ENCODE data around the gene GOLGA8K.
"Not testable (repeated sequence)": the region's sequence is repeated elsewhere in the genome, so short reads cannot be mapped to it uniquely, and the experiment has no call there.

GOLGA8K gene

DNA sequence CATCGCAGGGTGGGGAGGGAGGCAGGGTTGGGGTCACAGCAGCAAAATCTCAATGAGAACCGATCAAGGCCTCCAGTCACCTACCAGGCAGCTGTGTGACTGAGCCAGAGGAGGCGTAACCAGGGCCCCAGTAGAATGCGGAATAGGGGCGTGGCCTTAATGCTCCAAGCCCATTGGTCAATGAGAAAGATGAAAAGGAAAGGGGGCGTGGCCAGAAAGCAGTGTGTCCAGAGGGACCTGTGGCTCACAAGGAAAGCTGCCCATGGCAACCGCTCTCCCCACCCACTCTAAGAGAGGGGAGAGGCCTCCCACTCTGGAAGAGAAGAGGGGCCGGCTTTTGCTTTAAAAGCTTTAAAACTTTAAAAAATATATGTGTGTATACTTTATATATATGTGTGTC is at the start of gene GOLGA8K:
TSS of gene GOLGA8K (minus strand) at position 101 of the 400 bp plus-strand sequence. CDS start at position 3, 98 bp downstream.
- intact Hi-C loops (cut with DNase I); DNase-seq: not testable (repeated sequence)

GRCh38 chr15:32440445-32440977 is 37.4 kb upstream of the GOLGA8K start:
- intact Hi-C loops (cut with DNase I); DNase-seq: not testable (repeated sequence)

GRCh38 chr15:32434102-32434963 is 31.2 kb upstream of the GOLGA8K start:
- DNase-seq; intact Hi-C loops (cut with DNase I): not testable (repeated sequence)

GRCh38 chr15:32427635-32428034 is 24.5 kb upstream of the GOLGA8K start:
- DNase-seq; intact Hi-C loops (cut with DNase I): not testable (repeated sequence)

- peak in 2 of 42 donors; percentile 7 to 27 for DNase-seq
- intact Hi-C loops (cut with DNase I), result not testable (repeated sequence)
These were observed 23.4 kb upstream of the GOLGA8K start for GRCh38 chr15:32426511-32426910.

DNA sequence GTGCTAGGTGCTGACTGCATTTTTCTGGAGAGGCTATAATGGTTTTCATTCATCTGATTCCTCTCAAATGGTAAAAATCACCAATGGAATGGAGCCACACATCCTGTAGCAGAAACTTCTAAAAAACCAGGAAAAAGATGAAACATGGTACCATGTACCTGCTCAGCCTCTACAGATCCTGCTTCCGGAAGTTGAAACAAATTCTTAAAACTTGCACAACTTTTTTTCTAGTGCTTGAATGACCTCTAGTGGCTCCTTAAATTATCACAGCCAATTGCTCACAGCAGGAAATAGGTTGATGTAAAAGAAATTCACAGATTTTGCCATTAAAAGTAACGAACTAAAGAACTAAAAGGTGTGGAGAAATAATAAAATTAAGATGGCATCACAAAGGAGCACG is 4.8 kb upstream of the GOLGA8K start:
- intact Hi-C loops (cut with DNase I), result not testable (repeated sequence)

GRCh38 chr15:32396522-32396921 is 6.6 kb downstream of the GOLGA8K start:
- intact Hi-C loops (cut with DNase I), result not testable (repeated sequence)
- DNase-seq, result peak in 19 of 42 donors; percentile 1 to 42 (median 17)

More for the DNA sequence above, 4.8 kb upstream of the GOLGA8K start:
- DNase-seq, result not testable (repeated sequence)

DNA sequence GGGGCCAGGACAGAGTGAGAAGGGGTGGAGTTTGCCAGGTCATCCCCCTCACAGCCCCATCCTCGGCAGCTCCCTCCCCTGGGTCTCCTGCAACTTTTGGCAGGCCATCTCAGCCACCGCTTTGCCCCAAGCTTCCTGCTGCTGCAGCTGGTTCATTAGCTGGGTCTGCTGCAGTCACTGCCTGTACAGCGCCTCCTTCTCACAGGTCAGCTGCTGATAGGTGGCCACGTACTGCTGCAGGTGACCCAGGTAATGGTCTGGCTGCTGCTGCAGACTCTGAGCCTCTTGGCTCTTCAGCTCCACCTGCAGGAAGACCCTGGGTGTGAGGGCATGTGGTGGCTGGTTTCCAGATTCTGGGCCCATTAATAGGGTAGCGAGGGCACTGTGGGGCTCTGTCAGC is 8.3 kb downstream of the GOLGA8K start:
- DNase-seq; intact Hi-C loops (cut with DNase I): not testable (repeated sequence)

- intact Hi-C loops (cut with DNase I), result not testable (repeated sequence)
These were observed 14.9 kb downstream of the GOLGA8K start for GRCh38 chr15:32388050-32388648.

GRCh38 chr15:32385823-32386495 is 17.1 kb downstream of the GOLGA8K start:
- DNase-seq; intact Hi-C loops (cut with DNase I): not testable (repeated sequence)

More at GRCh38 chr15:32388050-32388648, 14.9 kb downstream of the GOLGA8K start:
- not testable (repeated sequence) for DNase-seq

DNA sequence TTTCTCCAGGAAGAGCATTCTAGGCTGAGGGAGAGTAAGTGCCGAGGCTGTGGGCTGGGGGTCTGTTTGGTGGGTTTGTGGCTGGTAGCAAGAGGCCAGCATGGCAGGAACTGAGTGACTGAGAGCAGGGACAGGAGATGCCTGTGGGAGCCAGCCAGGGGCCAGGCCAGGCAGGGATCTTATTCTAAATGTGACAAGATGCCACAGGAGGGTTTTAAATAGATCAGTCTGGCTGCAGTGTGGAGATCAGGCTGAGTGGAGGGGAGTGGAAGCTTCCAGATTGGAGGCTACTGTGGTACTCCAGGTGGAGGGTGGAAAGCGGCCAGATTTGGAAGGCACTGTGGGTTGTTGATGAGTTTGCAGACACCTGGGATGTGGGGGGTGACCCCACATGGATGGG is 28.9 kb downstream of the GOLGA8K start:
- DNase-seq; intact Hi-C loops (cut with DNase I): not testable (repeated sequence)

DNA sequence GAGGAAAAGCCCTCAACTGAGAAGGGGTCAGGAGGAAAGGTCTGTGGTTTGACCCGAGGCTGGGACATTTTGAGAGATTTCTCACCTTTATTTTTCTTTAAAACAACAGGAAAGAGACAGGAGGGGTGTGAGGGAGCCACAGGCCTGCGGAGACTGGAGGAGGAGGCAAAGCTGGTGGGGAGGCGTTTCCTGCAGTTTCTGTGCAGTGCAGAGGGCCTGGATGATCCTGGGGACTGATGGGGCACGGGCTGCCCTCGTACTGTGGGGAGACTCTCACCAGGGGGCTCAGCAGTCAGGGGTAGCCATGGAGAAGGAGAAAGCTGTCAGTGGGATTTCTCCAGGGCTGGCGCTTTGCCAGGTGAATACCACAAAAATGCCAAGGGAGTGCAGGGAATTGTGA is 29.4 kb downstream of the GOLGA8K start:
- DNase-seq; intact Hi-C loops (cut with DNase I): not testable (repeated sequence)

- DNase-seq; intact Hi-C loops (cut with DNase I): not testable (repeated sequence)
These were observed 31.0 kb downstream of the GOLGA8K start for GRCh38 chr15:32372075-32372474.

- intact Hi-C loops (cut with DNase I); DNase-seq: not testable (repeated sequence)
These were observed 32.6 kb downstream of the GOLGA8K start for GRCh38 chr15:32370526-32370925.

GRCh38 chr15:32370064-32370463 is 33.0 kb downstream of the GOLGA8K start:
- intact Hi-C loops (cut with DNase I); DNase-seq: not testable (repeated sequence)

DNA sequence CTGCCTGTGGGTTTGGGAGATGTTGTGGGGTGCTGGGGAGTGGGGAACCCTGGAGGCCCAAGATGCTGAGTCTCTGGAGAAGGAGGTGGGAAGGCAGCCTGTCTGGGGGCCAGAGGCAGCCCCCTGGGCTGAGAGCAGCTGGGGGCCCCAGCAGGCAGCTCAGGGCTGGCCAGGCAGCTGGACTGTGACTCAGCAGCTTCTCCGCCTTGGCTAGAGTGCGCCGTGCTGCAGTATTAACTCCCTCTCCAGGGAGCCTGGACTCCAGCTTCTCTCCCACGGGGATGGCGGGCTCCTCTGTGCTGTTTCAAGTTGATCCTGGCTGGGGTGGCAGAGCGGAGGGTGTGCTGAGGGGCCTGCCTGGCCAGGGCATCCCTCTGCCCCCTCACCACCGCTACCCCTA is 36.6 kb downstream of the GOLGA8K start:
- DNase-seq; intact Hi-C loops (cut with DNase I): not testable (repeated sequence)

- intact Hi-C loops (cut with DNase I), result not testable (repeated sequence)
These were observed 37.1 kb downstream of the GOLGA8K start for GRCh38 chr15:32365955-32366354.

DNA sequence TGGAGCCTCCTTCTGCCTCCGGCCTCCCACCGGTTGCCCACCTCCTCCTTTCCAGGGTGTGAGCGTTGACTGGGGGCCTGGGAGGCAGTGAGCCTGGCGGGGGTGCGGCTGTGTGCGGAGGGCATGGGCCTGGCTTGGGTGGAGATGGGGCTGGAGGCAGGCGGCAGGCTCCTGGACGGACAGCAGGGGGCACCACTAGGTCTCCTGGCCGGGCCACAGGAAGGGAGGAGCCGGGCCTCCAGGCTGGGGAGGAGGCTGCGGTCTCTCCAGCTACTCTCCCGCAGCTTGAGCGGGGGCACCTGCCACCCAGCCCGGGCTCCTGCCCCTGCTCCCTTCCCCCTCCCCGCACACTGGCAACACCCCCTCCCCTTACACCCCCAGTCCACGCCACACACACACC is 38.1 kb downstream of the GOLGA8K start:
- peak in 1 of 42 donors; percentile 41 for DNase-seq
- intact Hi-C loops (cut with DNase I), result not testable (repeated sequence)

More at GRCh38 chr15:32365955-32366354, 37.1 kb downstream of the GOLGA8K start:
- not testable (repeated sequence) for DNase-seq

DNA sequence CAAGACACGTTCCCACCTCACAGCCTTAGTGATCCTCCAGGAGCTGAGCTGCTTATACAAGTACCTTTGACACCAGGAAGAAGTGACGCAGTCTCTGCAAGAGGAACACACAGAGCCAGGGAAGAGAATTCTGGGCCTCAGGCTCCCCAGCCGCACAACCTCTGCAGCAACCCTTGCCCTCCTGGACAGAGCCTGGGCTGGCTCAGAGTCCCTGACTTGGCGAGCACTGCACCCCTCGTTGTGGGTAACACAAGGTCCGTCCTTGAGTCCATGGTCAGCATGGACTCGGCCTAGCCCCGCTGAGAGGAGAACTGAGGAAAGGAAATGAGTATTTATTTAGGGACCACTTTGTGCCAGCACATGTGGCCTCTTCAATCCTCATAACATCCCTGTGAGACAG is 39.6 kb downstream of the GOLGA8K start:
- intact Hi-C loops (cut with DNase I), result not testable (repeated sequence)
- DNase-seq, result peak in 1 of 42 donors; percentile 17

Data from head of caudate nucleus (tissue), 42 donors.